Loucy (cell line): ENCODE data around the gene NUS1.

ENCODE experiments used
- EZH2phosphoT487 ChIP-seq: fragments of 200-600 bp; IDR thresholded peaks from 2 replicates; pipeline ENCODE4 v1.6.1; 2018; ENCODE audit warnings: antibody characterized with exemption, mild to moderate bottlenecking, moderate library complexity, borderline replicate concordance
- TF ChIP-seq, protein P1 (sequence below): fragments of 200-600 bp; sonication (generic); conservative IDR thresholded peaks from 2 replicates; pipeline ENCODE4 v1.5.1; 2014; ENCODE audit warnings: mild to moderate bottlenecking, antibody characterized with exemption, low read length

DNA sequence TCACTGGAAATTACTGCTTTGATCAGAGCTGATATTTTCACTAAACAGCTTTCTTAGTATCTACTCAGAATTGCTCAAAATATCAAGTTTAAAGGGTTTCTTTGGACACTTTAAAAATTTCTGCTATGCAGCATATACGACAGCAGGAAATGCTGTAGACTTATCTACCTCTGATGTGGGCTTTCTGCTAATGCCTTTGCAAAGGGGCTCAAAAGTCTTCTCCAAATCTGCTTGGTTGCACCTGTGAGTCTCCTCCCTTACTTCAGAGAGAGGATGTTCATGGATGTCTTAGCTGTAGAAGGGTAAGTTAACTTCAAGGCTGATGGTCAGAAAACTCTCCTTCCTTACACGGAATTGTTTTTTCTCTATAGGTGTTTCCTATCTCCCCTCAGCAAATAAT lies 19.9 kb upstream of the NUS1 start:
- TF ChIP-seq, protein P1, sequence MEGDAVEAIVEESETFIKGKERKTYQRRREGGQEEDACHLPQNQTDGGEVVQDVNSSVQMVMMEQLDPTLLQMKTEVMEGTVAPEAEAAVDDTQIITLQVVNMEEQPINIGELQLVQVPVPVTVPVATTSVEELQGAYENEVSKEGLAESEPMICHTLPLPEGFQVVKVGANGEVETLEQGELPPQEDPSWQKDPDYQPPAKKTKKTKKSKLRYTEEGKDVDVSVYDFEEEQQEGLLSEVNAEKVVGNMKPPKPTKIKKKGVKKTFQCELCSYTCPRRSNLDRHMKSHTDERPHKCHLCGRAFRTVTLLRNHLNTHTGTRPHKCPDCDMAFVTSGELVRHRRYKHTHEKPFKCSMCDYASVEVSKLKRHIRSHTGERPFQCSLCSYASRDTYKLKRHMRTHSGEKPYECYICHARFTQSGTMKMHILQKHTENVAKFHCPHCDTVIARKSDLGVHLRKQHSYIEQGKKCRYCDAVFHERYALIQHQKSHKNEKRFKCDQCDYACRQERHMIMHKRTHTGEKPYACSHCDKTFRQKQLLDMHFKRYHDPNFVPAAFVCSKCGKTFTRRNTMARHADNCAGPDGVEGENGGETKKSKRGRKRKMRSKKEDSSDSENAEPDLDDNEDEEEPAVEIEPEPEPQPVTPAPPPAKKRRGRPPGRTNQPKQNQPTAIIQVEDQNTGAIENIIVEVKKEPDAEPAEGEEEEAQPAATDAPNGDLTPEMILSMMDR = no peak
- TF ChIP-seq EZH2phosphoT487 = no peak
